HG03460 (cell line): ENCODE measurements around the gene CNTNAP4.

Experiments used
- ATAC-seq: cut with Tn5 transposase; IDR thresholded peaks from one replicate; pipeline ENCODE4 v1.9.1; 2021; ENCODE audit not compliant: unreplicated experiment

CNTNAP4 gene

GRCh38 chr16:76486740-76487139 is 209.5 kb downstream of the CNTNAP4 start:
- ATAC-seq, result no peak

GRCh38 chr16:76487411-76488064 is 210.3 kb downstream of the CNTNAP4 start:
- no peak for ATAC-seq

- ATAC-seq, result no peak
Measured at GRCh38 chr16:76488065-76488417, 210.8 kb downstream of the CNTNAP4 start.

GRCh38 chr16:76490036-76490639 is 212.9 kb downstream of the CNTNAP4 start:
- ATAC-seq, result no peak

- no peak for ATAC-seq
Measured at GRCh38 chr16:76500006-76500405, 222.8 kb downstream of the CNTNAP4 start.

GRCh38 chr16:76502063-76502462 is 224.9 kb downstream of the CNTNAP4 start:
- no peak for ATAC-seq

GRCh38 chr16:76502555-76502954 is 225.4 kb downstream of the CNTNAP4 start:
- no peak for ATAC-seq

- no peak for ATAC-seq
Measured at GRCh38 chr16:76503091-76503490, 225.9 kb downstream of the CNTNAP4 start.

GRCh38 chr16:76511203-76511602 is 234.0 kb downstream of the CNTNAP4 start:
- no peak for ATAC-seq

- no peak for ATAC-seq
Measured at GRCh38 chr16:76518781-76519180, 241.6 kb downstream of the CNTNAP4 start.

GRCh38 chr16:76524356-76524755 is 247.2 kb downstream of the CNTNAP4 start:
- no peak for ATAC-seq

GRCh38 chr16:76524769-76525168 is 247.6 kb downstream of the CNTNAP4 start:
- no peak for ATAC-seq

- no peak for ATAC-seq
Measured at GRCh38 chr16:76527244-76527643, 250.0 kb downstream of the CNTNAP4 start.

- no peak for ATAC-seq
Measured at GRCh38 chr16:76529120-76529519, 251.9 kb downstream of the CNTNAP4 start.

GRCh38 chr16:76531236-76531635 is 254.0 kb downstream of the CNTNAP4 start:
- no peak for ATAC-seq

- no peak for ATAC-seq
Measured at GRCh38 chr16:76532188-76532973, 255.2 kb downstream of the CNTNAP4 start.

GRCh38 chr16:76539609-76540008 is 262.4 kb downstream of the CNTNAP4 start:
- ATAC-seq, result no peak

GRCh38 chr16:76541070-76541469 is 263.9 kb downstream of the CNTNAP4 start:
- ATAC-seq, result no peak

GRCh38 chr16:76565542-76565941 is 288.3 kb downstream of the CNTNAP4 start:
- ATAC-seq, result no peak

- no peak for ATAC-seq
Measured at GRCh38 chr16:76571755-76572154, 294.6 kb downstream of the CNTNAP4 start.

- ATAC-seq, result no peak
Measured at GRCh38 chr16:76573281-76573680, 296.1 kb downstream of the CNTNAP4 start.

GRCh38 chr16:76574651-76575050 is 297.4 kb downstream of the CNTNAP4 start:
- ATAC-seq, result no peak
